Keratinocyte (primary cell): ENCODE results near the gene TMEM235. TPM values are rescaled to one million over a fixed set of nuclear protein-coding genes. Genes with fewer than 3 reads are reported as not detected.

Source experiments
- DNase-seq: peaks from one replicate; pipeline ENCODE4 v3.0.0-alpha.2; 2011; ENCODE audit warnings: low read depth, missing footprints, low spot score
- FAIRE-seq: peaks from 2 replicates; lab custom pipeline; 2011; peaks lifted over from hg19 to GRCh38; lab: Jason Lieb, UNC
- H2AFZ ChIP-seq: 2 replicates; pipeline ENCODE4 v1.6.0; 2012; ENCODE audit warnings: low read length, control low read depth, inconsistent platforms; ENCODE audit not compliant: control insufficient read depth
- H3K27ac ChIP-seq: 2 replicates; pipeline ENCODE4 v1.5.1; 2011; ENCODE audit warnings: low read length; ENCODE audit not compliant: control insufficient read depth, insufficient read depth
- H3K27me3 ChIP-seq: 3 replicates; pipeline ENCODE4 v1.6.0; 2011; ENCODE audit warnings: low read length; ENCODE audit not compliant: control insufficient read depth, insufficient read depth; ENCODE audit errors: extremely low read depth
- H3K36me3 ChIP-seq, 2 experiments: 2 replicates in 1 of 2; 3 replicates in 1 of 2; pipeline ENCODE4 v1.5.1; 2011; ENCODE audit warnings: low read length in 2 of 2, mild to moderate bottlenecking in 1 of 2; ENCODE audit not compliant: control insufficient read depth in 2 of 2, insufficient read depth in 2 of 2; ENCODE audit errors: extremely low read depth in 1 of 2
- H3K4me1 ChIP-seq: 3 replicates; pipeline ENCODE4 v1.5.1; 2011; ENCODE audit warnings: low read length; ENCODE audit not compliant: control insufficient read depth, insufficient read depth; ENCODE audit errors: extremely low read depth
- H3K4me2 ChIP-seq: 3 replicates; pipeline ENCODE4 v1.6.0; 2011; ENCODE audit warnings: low read depth, low read length; ENCODE audit not compliant: control insufficient read depth, insufficient read depth; ENCODE audit errors: extremely low read depth
- H3K4me3 ChIP-seq, 3 experiments: fragments of 200-600 bp in 1 of 3; sonication (generic) in 1 of 3; 2 replicates in 2 of 3; 3 replicates in 1 of 3; pipeline ENCODE4 v1.5.1; 2011 to 2016; ENCODE audit warnings: low read length in 3 of 3, mild to moderate bottlenecking in 3 of 3, control low read depth in 2 of 3, inconsistent platforms in 1 of 3, low read depth in 1 of 3, mixed read lengths in 1 of 3, mixed run types in 1 of 3, moderate library complexity in 1 of 3; ENCODE audit not compliant: control insufficient read depth in 2 of 3, insufficient read depth in 2 of 3; ENCODE audit errors: extremely low read depth in 1 of 3
- H3K79me2 ChIP-seq: 2 replicates; pipeline ENCODE4 v1.6.0; 2012; ENCODE audit warnings: low read length; ENCODE audit not compliant: control insufficient read depth, insufficient read depth
- H3K9ac ChIP-seq: 3 replicates; pipeline ENCODE4 v1.6.0; 2011; ENCODE audit warnings: low read length; ENCODE audit not compliant: control insufficient read depth, insufficient read depth; ENCODE audit errors: extremely low read depth
- H3K9me1 ChIP-seq: 3 replicates; pipeline ENCODE4 v1.6.0; 2011; ENCODE audit warnings: low read length; ENCODE audit not compliant: control insufficient read depth, insufficient read depth; ENCODE audit errors: extremely low read depth
- H3K9me3 ChIP-seq: 2 replicates; pipeline ENCODE4 v1.5.1; 2012; ENCODE audit warnings: low read depth, low read length; ENCODE audit not compliant: control insufficient read depth
- H4K20me1 ChIP-seq: 3 replicates; pipeline ENCODE4 v1.6.0; 2011; ENCODE audit warnings: low read length; ENCODE audit not compliant: control insufficient read depth, insufficient read depth; ENCODE audit errors: extremely low read depth
- EZH2 ChIP-seq: IDR thresholded peaks from one replicate; pipeline ENCODE4 v1.6.1; 2012; ENCODE audit warnings: inconsistent platforms, mild to moderate bottlenecking, low read length, moderate library complexity
- dilution Hi-C: fragments of 300-500 bp; cut with MboI; formaldehyde crosslinking; loops from one replicate; pipeline ENCODE4 v1.7.0; 2020; ENCODE audit warnings: low sequenced_read_pairs; ENCODE audit not compliant: extremely low pct_ligation_motif_present
- polyA plus RNA-seq, 5 experiments: library from polyadenylated mRNA; depleted of rRNA in 3 of 5; stranded (reverse) in 3 of 5; stranded (forward) in 1 of 5; unstranded in 1 of 5; fragments of >200 nt; gene quantifications; 1 replicate in 1 of 5; 2 replicates in 3 of 5; 3 replicates in 1 of 5; pipeline versions ENCODE4 v1.2.1 to v1.2.3, GENCODE V29; 2011 to 2012; ENCODE audit warnings: missing spikeins in 2 of 5, low read depth in 1 of 5, low replicate concordance in 1 of 5
- TF ChIP-seq, protein P1 (sequence below), 3 experiments: IDR thresholded peaks in 1 of 3; conservative IDR thresholded peaks in 1 of 3; optimal IDR thresholded peaks in 1 of 3; 2 replicates in 2 of 3; 3 replicates in 1 of 3; pipeline versions ENCODE3 to v1.5.1; 2011; ENCODE audit warnings: low read length in 3 of 3, mild to moderate bottlenecking in 3 of 3, moderate library complexity in 2 of 3, control low read depth in 1 of 3, inconsistent platforms in 1 of 3; ENCODE audit not compliant: insufficient read depth in 2 of 3; ENCODE audit errors: extremely low read depth in 1 of 3

The TMEM235 gene
- polyA plus RNA-seq, 1 donor (not counting 4 experiments of a cell fraction or from before 2014, with no cell fraction given): not detected

DNA sequence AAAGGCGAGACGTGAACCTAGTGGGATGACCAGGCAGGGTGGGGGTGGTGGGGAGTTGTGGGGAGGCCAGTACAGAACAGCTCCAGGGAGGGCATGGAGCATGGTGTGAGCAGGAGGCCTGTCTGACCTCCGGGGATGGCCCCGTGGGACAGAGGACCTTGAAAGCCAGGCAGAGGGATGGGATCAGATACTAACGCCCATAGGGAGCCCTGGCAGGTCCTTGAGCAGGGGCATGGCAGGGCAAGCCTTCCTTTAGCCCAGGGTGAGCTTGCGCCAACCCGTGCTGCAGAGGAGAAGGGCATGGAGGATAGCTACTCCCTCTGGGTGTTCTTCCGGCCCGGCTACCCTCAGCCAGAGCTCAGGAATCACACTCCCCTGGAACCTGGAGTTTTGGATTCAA, 35.3 kb downstream of the TMEM235 start:
- no peak overlapping the region for H2AFZ ChIP-seq
- no peaks in the 10 kb centered on the region for H3K79me2 ChIP-seq
- H3K36me3 ChIP-seq: no peaks in the 10 kb centered on the region
- H3K4me2 ChIP-seq: no peak overlapping the region
- no peak overlapping the region for H3K4me3 ChIP-seq
- no peaks in the 10 kb centered on the region for H3K9me1 ChIP-seq
- peaks cover under 1% of the 10 kb centered on the region for H3K4me1 ChIP-seq
- no peak overlapping the region for H3K27ac ChIP-seq
- dilution Hi-C loops: no loop called here
- H3K9ac ChIP-seq: no peak overlapping the region
- peaks cover 38% of the 10 kb centered on the region for H3K27me3 ChIP-seq
- TF ChIP-seq, protein P1, sequence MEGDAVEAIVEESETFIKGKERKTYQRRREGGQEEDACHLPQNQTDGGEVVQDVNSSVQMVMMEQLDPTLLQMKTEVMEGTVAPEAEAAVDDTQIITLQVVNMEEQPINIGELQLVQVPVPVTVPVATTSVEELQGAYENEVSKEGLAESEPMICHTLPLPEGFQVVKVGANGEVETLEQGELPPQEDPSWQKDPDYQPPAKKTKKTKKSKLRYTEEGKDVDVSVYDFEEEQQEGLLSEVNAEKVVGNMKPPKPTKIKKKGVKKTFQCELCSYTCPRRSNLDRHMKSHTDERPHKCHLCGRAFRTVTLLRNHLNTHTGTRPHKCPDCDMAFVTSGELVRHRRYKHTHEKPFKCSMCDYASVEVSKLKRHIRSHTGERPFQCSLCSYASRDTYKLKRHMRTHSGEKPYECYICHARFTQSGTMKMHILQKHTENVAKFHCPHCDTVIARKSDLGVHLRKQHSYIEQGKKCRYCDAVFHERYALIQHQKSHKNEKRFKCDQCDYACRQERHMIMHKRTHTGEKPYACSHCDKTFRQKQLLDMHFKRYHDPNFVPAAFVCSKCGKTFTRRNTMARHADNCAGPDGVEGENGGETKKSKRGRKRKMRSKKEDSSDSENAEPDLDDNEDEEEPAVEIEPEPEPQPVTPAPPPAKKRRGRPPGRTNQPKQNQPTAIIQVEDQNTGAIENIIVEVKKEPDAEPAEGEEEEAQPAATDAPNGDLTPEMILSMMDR (optimal IDR thresholded peaks at IDR 0.05 in 1 of 3, IDR thresholded peaks at IDR 0.05 in 1 of 3, conservative IDR thresholded peaks at IDR 0.05 in 1 of 3; ENCODE audit: extremely low read depth in 1 of 3, insufficient read depth in 2 of 3, low read length in 3 of 3): no peak
- TF ChIP-seq EZH2: no peak
- DNase-seq: no peak
- no peaks in the 10 kb centered on the region for H3K9me3 ChIP-seq
- FAIRE-seq: no peak
- peaks cover 2% of the 10 kb centered on the region for H4K20me1 ChIP-seq

DNA sequence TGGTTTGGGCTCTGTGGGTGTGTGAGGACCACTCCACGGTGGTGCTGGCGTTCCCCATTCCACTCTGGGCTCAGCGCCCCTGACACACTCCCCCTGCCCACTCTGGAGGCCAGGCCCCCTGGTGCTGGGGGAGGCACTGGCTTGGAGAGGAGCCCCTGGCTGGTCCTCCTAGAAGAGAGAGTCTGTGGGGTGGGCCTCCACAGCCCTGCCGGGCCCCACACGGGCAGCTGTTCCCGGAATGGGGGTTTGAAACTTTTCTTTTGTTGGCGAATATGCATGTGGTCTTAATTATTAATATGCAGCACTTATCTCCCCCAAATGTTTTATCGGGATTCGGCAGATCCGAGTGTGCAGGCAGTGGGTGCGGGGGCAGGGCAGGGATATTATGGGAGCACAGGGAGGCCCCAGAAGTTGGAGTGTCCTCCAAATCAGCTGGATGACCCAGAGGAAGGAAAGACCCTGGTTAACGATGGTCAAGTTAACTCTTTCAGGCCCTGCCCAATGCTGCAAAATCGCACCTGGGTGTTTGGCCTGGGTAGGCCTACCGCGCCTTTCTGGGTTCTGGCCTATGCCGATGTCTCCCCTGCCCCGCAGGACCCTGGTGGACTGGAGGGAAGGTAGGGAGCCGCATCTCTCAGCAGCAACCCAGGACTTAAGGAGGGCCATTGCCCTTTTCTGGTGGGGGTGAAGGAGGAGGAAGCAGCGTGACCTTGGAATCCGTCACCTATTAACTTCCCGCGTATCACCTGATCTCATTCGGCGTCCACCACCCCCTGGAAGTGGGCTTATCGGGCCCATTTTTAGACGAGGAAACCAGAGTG, 36.0 kb downstream of the TMEM235 start:
- Histone ChIP-seq H3K4me2 (no peak overlapping the region), H3K27me3 (peaks cover 39% of the 10 kb centered on the region), H2AFZ (no peak overlapping the region), H3K4me3 (no peak overlapping the region), H3K79me2 (no peaks in the 10 kb centered on the region), H3K9me3 (no peaks in the 10 kb centered on the region), H3K9me1 (no peaks in the 10 kb centered on the region), H3K36me3 (no peaks in the 10 kb centered on the region), H3K4me1 (peaks cover 7% of the 10 kb centered on the region), H3K9ac (no peak overlapping the region), H3K27ac (no peak overlapping the region), H4K20me1 (peaks cover 2% of the 10 kb centered on the region)
- dilution Hi-C loops: no loop called here
- FAIRE-seq: no peak
- no peak for DNase-seq
- TF ChIP-seq EZH2: no peak
- TF ChIP-seq, protein P1 (optimal IDR thresholded peaks at IDR 0.05 in 1 of 3, IDR thresholded peaks at IDR 0.05 in 1 of 3, conservative IDR thresholded peaks at IDR 0.05 in 1 of 3; ENCODE audit: extremely low read depth in 1 of 3, insufficient read depth in 2 of 3, low read length in 3 of 3): no peak
